HL-60/S4 treated with retinoic acid at 250 ng/mL for 4 days and 3 days (cell line): ENCODE measurements around the gene AKAP14.
"Not testable (repeated sequence)": the region's sequence is repeated elsewhere in the genome, so short reads cannot be mapped to it uniquely, and the experiment has no call there.

Experiments used
- in situ Hi-C: fragments of 300-500 bp; cut with MboI; formaldehyde crosslinking; loops from 2 replicates; pipeline ENCODE4 v1.7.0; 2022; ENCODE audit warnings: low sequenced_read_pairs

Gene AKAP14

DNA sequence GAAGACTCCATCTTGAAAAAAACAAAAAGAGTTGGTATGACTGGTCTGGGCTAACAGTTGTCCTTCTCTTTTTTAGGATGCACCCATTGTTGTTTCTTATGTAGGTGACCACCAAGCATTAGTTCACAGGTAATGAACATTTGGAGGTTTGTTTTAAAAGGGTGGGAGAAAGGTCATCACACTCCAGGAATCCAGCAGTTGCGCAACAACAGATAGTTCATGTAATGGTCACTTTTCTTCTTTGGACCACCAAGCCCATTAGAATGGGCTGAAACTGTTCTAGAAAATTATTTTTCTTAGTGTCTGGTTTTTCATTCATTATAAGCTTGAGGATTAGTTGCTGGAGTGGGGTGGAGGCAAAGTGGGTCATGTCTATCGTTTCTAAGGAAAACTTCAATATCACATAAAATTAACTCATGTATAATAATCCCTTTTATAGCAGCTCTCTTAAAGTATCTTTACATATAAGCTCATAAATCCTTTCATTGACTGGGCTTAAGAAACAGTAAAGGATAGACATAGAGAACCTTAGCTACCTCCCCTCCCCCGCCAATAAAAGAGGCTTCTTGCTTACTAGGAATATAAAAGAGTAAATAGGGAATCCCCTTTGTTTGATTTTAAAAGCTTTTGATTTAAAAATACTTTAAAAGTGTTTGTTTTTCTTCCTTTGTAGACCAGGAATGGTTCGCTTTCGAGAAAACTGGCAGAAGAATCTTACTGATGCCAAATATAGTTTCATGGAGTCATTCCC lies 24.3 kb downstream of the AKAP14 start:
- in situ Hi-C loops: no loop called here

DNA sequence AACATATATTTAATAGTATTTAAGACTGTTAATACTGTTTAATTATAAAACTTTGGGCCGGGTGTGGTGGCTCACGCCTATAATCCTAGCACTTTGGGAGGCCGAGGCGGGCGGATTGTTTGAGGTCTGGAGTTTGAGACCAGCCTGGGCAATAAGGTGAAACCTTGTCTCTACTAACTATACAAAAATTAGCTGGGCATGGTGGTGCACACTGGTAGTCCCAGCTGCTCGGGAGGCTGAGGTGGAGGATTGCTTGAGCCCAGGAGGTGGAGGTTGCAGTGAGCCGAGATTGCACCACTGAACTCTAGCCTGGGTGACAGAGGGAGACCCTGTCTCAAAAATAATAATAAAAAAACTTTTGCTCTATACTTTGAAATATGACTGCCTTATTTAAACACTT lies 26.7 kb downstream of the AKAP14 start:
- in situ Hi-C loops: not testable (repeated sequence)

DNA sequence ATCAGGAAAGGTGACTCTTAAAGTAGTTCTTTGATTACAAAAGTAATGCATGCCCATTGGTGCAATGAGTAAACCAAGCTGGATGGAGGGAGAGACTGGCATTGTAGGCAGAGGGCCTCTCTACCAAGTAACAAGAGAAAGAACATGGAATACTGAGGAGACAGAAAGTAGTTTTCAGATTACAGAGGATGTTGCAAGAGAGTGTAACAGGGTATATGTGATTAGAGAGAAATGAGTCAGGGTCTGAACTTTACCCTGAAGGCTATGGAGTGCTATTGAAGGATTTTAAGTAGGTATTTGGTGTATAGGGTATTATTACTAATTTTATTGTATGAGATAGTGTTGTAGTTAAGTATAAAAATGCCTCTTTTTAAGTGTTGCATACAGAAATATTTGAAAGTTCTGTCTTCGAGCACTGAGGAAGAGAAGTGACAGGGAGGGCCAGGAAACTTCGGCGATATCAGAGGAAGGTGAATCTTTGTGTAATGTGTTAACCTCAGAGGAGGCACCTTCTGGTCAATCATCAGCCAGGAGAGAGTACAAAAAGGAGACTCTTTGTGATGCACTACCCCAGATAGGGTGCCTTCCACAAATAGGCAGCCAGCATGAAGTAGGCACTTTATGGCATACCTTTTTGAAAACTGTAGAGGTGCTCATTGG lies 39.7 kb downstream of the AKAP14 start:
- in situ Hi-C loops: no loop called here

DNA sequence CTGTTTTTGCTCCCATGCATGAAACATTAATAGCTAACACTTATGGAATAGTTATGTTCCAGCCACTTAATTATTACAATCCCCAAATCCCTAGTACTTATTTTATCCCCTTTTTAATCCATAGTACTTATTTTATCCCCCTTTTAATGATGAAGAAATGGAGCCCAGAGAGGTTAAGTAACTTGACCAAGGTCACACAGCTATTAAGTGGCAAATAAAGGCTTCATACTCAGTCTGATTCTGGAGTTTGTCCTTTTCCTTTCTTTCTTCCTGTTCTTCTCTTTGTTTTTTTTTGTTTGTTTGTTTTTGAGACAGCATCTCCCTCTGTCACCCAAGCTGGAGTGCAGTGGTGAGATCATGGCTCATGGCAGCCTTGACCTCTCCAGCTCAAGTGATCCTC lies 45.6 kb downstream of the AKAP14 start:
- in situ Hi-C loops: no loop called here

DNA sequence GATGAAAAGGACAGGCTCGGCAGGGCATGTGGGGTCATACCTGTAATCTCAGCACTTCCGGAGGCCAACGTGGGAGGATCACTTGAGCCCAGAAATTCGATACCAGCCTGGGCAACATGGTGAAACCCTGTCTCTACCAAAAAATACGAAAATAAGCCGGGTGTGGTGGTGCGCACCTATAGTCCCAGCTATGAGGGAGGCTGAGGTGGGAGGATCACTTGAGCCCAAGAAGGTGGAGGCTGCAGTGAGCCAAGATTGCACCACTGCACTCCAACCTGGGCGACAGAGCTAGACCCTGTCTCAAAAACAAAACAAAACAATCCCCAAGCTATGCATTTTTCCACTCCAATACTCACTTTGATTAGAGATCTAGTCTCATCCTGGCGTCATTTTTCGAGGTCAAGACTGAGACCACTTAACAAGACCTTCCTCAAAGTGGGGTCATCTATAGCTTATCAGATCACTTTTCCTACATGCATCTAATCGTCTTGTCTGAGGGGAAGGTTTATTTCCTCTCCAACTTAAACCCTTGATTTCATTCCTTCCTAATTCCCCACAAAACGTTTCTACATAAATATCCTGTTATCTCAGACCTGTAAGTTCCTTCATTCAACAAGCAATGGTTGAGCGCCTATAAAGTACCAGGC lies 46.6 kb downstream of the AKAP14 start:
- in situ Hi-C loops: no loop called here

DNA sequence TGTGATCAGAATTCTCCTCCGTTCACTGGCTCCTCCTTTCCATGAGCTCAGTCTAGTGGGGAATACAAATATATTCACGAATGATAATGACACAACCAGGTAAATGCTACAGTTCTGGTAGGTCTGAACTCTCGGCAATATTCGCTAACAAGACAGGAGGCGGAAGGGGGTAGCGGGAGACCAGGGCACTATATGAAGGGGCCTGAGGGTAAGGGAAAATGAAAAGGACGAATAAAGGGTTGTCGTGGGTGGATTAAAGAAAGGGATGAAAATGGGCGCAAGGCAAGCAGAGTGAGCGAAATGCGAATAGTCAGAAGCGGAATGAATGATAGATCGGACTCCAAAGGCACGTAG lies 47.1 kb downstream of the AKAP14 start:
- in situ Hi-C loops: no loop called here

DNA sequence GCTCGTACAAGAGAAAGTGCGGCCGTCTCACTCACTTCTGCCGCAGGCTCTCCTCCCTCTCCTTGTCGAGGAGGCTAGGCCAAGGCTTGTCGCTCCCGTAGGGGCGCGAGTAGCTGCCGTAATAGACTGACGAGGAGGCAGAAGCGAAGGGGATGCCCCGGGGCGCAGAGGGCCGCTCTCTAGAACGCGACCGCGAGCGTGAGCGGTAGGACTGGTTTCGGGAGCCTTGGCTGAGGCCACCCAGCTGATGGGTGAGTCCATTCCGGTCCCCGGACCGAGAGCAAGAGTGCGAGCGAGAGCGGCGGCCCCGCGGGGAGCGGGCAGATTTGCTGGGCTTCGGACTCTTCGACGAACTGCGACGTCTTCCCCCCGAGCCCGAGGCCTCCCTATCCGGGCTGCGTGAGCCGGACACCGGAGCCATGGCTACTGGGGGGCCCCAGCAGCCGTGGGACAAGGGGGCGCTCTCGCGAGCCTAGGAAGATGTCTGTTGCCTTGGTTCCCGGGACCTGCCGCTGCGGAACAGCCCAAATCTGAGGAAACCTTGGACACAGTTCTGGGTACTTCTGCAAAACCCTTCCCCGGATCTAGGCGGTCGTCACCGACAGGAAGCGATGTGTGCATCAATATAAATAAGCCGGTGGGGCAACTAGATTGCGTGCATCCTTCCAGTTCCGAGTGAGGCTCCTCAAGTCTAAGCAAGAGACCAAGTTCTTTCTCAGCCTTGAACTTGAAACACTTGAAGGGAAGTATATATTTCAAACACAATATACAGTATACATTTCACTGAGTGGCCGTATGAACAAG lies 47.7 kb downstream of the AKAP14 start, which contains the start of gene NKAP:
Gene NKAP (minus strand): TSS at position 567 of the 804 bp plus-strand sequence. CDS start 146 bp downstream, at position 421.
- in situ Hi-C loops: no loop called here

DNA sequence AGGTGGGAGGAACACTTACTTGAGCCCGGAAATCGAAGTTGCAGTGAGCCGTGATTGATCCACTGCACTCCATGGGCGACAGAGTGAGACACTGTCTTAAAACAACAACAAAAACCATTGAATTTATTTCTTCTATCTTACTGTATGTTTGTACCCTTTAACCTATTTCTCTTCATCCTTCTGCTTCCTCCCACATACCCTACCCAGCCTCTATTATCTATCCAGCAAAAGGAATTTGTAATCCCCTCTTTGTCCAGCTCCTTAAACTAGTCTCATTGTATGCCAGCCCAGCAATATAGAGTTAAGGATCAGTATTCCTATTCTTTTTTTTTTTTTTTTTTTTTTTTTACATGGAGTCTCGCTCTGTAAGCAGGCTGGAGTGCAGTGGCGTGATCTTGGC lies 49.8 kb downstream of the AKAP14 start:
- in situ Hi-C loops: no loop called here

DNA sequence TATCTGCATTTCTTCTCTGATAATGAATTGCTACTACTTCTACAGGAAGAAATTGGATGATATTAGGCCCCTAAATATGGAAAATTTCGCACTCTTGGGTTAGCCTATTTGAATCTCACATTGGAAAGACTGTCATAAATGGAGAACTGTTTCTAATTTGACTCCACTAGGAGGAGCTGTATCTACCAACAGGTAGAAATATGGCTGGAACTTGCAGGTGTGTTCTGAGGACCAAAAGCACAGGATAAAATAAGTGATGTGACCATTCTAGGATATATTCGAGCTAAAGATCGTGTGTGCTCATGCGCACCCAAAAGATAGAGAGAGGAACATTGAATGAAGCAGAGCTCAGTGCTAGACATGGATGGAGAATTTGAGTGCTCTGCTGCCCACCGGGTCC lies 52.7 kb downstream of the AKAP14 start:
- in situ Hi-C loops: no loop called here

DNA sequence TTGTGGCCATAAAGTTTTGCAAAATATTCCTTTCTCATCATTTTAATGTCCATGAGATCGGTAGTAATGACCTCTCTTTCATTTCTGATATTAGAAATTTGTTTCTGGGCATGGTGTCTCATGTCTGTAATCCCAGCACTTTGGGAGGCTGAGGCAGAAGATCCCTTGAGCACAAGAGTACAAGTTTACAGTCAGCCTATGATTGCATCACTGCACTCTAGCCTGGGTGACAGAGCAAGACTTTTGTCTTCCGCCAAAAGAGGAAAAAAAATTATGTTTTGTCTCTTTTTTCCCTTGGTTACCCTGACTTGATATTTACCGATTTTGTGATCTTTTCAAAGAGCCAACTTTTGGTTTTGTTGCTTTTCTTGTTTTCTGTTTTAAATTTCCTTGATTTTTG lies 58.7 kb downstream of the AKAP14 start:
- in situ Hi-C loops: no loop called here

DNA sequence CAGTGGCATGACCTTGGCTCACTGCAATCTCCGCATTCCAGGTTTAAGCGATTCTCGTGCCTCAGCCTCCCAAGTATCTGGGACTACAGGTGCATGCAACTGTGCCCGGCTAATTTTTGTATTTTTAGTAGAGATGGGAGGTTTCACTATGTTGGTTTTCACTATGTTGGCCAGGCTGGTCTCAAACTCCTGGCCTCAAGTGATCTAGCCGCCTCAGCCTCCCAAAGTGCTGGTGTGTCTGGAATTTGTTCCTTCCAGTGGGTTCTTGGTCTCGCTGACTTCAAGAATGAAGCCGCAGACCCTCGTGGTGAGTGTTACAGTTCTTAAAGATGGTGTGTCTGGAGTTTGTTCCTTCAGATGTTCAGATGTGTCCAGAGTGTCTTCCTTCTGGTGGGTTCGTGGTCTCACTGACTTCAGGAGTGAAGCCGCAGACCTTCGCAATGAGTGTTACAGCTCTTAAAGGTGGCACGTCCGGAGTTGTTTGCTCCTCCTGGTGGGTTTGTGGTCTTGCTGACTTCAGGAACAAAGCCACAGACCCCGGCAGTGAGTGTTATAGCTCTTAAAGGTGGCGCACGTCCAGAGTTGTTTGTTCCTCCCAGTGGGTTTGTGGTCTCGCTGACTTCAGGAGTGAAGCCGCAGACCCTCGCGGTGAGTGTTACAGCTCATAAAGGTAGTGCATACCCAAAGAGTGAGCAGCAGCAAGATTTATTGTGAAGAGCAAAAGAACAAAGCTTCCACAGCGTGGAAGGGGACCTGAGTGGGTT lies 60.3 kb downstream of the AKAP14 start:
- in situ Hi-C loops: not testable (repeated sequence)

DNA sequence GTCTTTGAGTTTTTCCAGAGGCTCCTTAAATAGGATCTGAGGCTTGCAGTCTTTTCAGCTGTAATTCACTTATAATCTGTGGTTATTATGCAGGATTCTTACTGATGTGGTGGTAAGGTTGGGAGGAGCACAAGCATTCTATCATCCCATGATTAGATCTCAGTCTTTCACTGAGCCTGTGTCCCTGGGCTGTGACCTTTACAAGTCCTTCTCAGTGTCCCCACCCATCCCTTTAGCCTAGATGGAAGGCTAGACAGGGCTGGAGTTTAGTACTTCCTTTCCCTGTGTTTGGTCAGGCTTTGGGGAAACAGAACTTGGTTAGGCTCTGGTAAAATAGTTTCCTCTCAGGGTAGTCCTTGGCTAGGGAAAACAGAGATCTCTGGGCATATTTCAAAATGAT lies 64.9 kb downstream of the AKAP14 start:
- in situ Hi-C loops: no loop called here

DNA sequence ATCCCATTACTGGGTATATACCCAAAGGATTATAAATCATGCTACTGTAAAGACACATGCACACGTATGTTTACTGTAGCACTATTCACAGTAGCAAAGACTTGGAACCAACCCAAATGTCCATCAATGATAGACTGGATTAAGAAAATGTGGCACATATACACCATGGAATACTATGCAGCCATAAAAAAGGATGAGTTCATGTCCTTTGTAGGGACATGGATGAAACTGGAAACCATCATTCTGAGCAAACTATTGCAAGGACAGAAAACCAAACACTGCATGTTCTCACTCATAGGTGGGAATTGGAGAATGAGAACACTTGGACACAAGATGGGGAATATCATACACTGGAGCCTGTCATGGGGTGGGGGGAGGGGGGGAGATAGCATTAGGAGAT lies 71.1 kb downstream of the AKAP14 start:
- in situ Hi-C loops: not testable (repeated sequence)
